Measurements from ENCODE around the gene TCF12. TPM values are rescaled to one million over a fixed set of nuclear protein-coding genes. Genes with fewer than 3 reads are reported as not detected.
A peak's percentile ranks its signal among the peaks of the same experiment; 100 is the strongest.

The TCF12 gene
- total RNA-seq, 1 donor from 2014 or later, result 138 TPM

- H3K27ac ChIP-seq, result no peak overlapping the region
- H3K27me3 ChIP-seq, result no peaks in the 10 kb centered on the region
- H3K36me3 ChIP-seq, result no peaks in the 10 kb centered on the region
- intact Hi-C loops (cut with DNase I), result no loop called here
- no peaks in the 10 kb centered on the region for H3K9me3 ChIP-seq
- H3K4me3 ChIP-seq, result no peak overlapping the region
- no peaks in the 10 kb centered on the region for H3K4me1 ChIP-seq
- no peak for DNase-seq (ENCODE audit: extremely low spot score in 2 of 2)
- TF ChIP-seq POLR2A (IDR thresholded peaks at IDR 0.05), result no peak
- no peak for TF ChIP-seq CTCF (IDR thresholded peaks at IDR 0.05)
- no peak for TF ChIP-seq POLR2AphosphoS5 (IDR thresholded peaks at IDR 0.05; ENCODE audit: insufficient read depth in 1 of 2, low read depth in 1 of 2)
Measured at GRCh38 chr15:56879502-56879901, 38.9 kb upstream of the TCF12 start.

- TF ChIP-seq CTCF (IDR thresholded peaks at IDR 0.05), result no peak
- no peak for TF ChIP-seq POLR2AphosphoS5 (IDR thresholded peaks at IDR 0.05; ENCODE audit: insufficient read depth in 1 of 2, low read depth in 1 of 2)
- no peak for TF ChIP-seq POLR2A (IDR thresholded peaks at IDR 0.05)
- peaks cover 15% of the 10 kb centered on the region for H3K4me1 ChIP-seq
- no peak for DNase-seq (ENCODE audit: extremely low spot score in 2 of 2)
- no peaks in the 10 kb centered on the region for H3K36me3 ChIP-seq
- H3K27ac ChIP-seq, result no peak overlapping the region
- intact Hi-C loops (cut with DNase I), result no loop called here
- H3K27me3 ChIP-seq, result no peaks in the 10 kb centered on the region
- no peaks in the 10 kb centered on the region for H3K9me3 ChIP-seq
- H3K4me3 ChIP-seq, result no peak overlapping the region
Measured at GRCh38 chr15:56883088-56883487, 35.4 kb upstream of the TCF12 start.

GRCh38 chr15:56886363-56886931 lies 32.0 kb upstream of the TCF12 start:
- Histone ChIP-seq H3K27ac (peak overlapping the region; percentile 93), H3K4me3 (peak overlapping the region; percentile 61 to 75), H3K27me3 (no peaks in the 10 kb centered on the region), H3K36me3 (no peaks in the 10 kb centered on the region), H3K9me3 (no peaks in the 10 kb centered on the region), H3K4me1 (peaks cover 18% of the 10 kb centered on the region)
- no peak for DNase-seq (ENCODE audit: extremely low spot score in 2 of 2)
- intact Hi-C loops (cut with DNase I), result no loop called here
- no peak for TF ChIP-seq CTCF (IDR thresholded peaks at IDR 0.05)
- TF ChIP-seq POLR2A (IDR thresholded peaks at IDR 0.05), result no peak
- no peak for TF ChIP-seq POLR2AphosphoS5 (IDR thresholded peaks at IDR 0.05; ENCODE audit: insufficient read depth in 1 of 2, low read depth in 1 of 2)

- Histone ChIP-seq H3K27ac (peak overlapping the region; percentile 93), H3K9me3 (no peaks in the 10 kb centered on the region), H3K4me1 (peaks cover 18% of the 10 kb centered on the region), H3K36me3 (no peaks in the 10 kb centered on the region), H3K27me3 (no peaks in the 10 kb centered on the region), H3K4me3 (peak overlapping the region; percentile 61 to 75)
- TF ChIP-seq POLR2AphosphoS5 (IDR thresholded peaks at IDR 0.05; ENCODE audit: insufficient read depth in 1 of 2, low read depth in 1 of 2) (peak; percentile 45 to 95), POLR2A (IDR thresholded peaks at IDR 0.05) (peak in 1 of 2 donors; percentile 51), CTCF (IDR thresholded peaks at IDR 0.05) (no peak)
- DNase-seq (ENCODE audit: extremely low spot score in 2 of 2), result peak in 1 of 2 donors; percentile 94
- intact Hi-C loops (cut with DNase I), result loop anchor here (1.0 kb wide), 1 partner anchor 31 kb away; the partner anchor contains the start of gene TCF12
Measured at GRCh38 chr15:56886932-56887781, 31.3 kb upstream of the TCF12 start.
